HT1080 (cell line): ENCODE data around the gene XIAP. TPM values are rescaled to one million over a fixed set of nuclear protein-coding genes. Genes with fewer than 3 reads are reported as not detected.

Experiments used
- DNase-seq: peaks from one replicate; pipeline ENCODE4 v3.0.0-alpha.2; 2015; ENCODE audit warnings: low read depth
- small RNA-seq: library from RNA; depleted of rRNA; stranded (forward); fragments of <200 nt; gene quantifications from one replicate; pipeline ENCODE3, GENCODE V24; 2014
- total RNA-seq: library from RNA; depleted of rRNA; stranded (reverse); fragments of >200 nt; shearing (Covaris generic); gene quantifications from 2 replicates; pipeline ENCODE4 v1.2.3, GENCODE V29; 2014; rRNA removed

Gene XIAP
- total RNA-seq, 1 experiment from 2014 or later = 28.8 TPM

GRCh38 chrX:123959281-123960063 is 99.6 kb downstream of the XIAP start:
- peak; percentile 32 for DNase-seq

- no peak for DNase-seq
Observed at GRCh38 chrX:123960956-123961267, 101.1 kb downstream of the XIAP start.

- peak; percentile 77 for DNase-seq
Observed at GRCh38 chrX:123961268-123962005, 101.6 kb downstream of the XIAP start, which contains the start of gene STAG2. Gene STAG2, plus strand, starts transcription at chrX:123961706. Its CDS starts 60,922 bp downstream, at chrX:124022628.

- no peak for DNase-seq
Observed at GRCh38 chrX:123962006-123962467, 102.2 kb downstream of the XIAP start.

- DNase-seq = peak; percentile 95
Observed at GRCh38 chrX:123962794-123963373, 103.0 kb downstream of the XIAP start.

Small RNA genes within 50 kb of the gene (small RNA-seq; reads per million reads assigned to genes)
- gene RF00019 (not detected), gene RN7SL190P (not detected), gene RNU6-122P (not detected)

Other genes starting within 250 kb of the XIAP start
- 34.9 and 35.9 TPM in 2 replicates for gene THOC2, start 127.0 kb upstream of the XIAP start, total RNA-seq
- gene STAG2, start 101.7 kb downstream of the XIAP start, total RNA-seq = 61.8 and 68.5 TPM in 2 replicates